Effector CD4-positive, alpha-beta T cell (primary cell): Measurements from ENCODE around the gene CBFA2T3.

Experiments
- DNase-seq: peaks from one replicate; pipeline ENCODE4 v3.0.0-alpha.2; 2020

Gene CBFA2T3

DNA sequence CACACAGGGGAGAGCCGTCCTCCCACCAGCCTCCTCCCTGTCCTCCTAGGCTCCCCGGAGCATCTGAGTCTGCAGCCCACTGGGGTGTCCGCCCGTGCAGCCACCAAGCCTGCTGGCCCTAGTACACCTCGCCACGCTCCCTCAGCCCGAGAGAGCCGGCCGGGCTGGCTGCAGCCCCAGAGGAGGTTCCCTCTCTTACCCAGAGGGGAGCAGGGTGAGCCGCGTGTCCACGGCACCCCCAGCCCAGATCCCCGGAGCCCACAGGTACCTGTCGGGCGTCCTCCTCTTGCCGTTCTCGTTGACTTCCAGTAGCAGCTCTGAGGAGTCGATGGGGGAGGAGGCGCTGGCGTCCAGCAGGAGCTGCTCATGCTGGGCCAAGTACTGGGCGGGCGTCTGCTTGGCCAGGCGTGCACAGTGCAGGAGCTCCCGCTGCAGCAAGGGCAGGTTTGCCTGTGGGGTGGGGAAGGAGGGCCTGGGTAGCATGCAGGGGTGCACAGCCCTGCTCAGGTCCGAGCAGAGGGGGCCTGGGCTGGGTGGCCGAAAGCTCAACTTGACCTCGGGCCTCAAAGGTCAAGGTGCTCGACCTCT lies 91.2 kb downstream of the CBFA2T3 start:
- no peak for DNase-seq

DNA sequence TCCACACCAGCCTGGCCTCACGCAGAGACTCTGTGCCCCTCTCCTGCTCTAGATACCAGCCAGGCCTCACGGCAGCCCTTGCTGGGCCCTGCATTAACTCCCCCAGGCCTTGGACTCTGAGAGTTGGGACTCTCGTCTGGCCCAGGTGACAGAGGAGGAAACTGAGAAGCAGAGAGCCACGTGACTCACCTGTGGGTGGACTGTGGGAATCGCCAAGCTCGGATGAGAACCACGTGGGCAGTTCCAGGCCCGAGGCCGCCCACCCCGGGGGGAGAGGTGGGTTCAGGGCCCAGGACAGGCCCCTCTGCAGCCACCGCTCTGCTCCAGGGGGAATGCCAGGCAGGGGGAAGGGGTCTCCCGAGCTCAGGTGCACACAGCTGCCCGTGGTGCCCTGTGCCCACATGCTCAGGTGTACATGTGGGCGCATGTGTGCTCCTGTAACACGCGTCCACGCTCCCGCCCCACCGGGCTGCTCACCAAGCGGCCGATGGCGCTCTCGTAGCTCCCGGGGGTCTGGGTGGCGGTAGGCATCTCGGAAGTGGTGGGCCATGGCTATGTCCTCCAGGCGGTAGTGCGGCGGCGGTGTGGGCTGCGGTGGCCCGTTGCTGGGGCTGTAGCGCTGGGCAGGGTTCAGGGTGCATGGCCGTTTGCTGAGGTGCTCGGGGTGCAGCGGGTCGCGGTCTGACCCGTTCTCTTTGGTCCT lies 92.3 kb downstream of the CBFA2T3 start:
- no peak for DNase-seq

DNA sequence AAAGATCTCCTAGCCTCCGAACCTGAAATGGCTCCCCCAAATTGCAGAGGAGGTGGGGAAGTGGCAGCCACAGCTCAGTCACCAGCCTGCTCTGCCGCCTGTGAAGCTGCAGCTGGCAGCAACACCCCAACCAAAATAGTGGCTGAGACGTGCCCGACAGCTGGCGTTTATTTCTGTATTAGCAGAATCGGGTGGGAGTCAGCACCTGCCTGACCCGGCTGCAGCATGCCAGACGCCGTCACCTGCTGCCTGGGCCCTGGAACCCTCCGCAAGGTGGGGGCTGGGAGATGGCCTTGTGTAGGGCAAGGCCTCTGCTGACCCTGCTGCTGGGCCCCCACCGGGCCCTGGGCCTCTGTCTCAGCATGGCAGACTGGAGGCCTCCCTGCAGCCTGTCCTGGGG lies 93.1 kb downstream of the CBFA2T3 start:
- DNase-seq, result no peak

DNA sequence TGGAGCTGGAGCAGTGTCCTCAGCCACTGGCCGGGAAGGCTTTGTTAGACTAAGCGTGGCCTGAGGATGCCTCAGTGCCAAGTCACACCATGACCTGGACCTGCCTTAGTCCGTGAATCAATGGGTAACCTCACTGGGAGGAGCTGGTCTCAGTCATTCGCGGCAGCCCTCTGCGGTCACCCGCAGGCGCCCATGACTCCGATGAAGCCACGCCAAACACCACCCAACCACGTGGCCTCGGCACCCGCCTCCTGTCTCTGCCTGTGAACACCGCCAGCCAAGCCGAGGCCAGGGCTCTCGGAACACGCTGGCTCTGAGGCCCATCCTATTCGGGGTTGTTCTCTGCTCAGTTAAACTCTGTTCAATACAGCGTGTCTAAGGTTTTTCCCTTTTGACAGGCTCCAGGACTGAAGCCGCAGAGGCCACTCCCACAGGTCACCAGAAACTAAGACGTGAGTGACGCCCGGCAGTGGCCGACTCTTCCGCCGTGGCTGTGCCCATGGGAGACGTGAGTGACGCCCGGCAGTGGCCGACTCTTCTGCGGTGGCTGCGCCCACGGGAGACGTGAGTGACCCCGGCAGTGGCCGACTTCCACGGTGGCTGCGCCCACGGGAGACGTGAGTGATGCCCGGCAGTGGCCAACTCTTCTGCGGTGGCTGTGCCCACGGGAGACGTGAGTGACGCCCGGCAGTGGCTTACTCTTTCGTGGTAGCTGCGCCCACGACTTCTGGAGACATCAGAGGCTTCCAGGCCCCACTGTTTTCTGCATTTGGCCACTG lies 93.7 kb downstream of the CBFA2T3 start:
- DNase-seq, result no peak

DNA sequence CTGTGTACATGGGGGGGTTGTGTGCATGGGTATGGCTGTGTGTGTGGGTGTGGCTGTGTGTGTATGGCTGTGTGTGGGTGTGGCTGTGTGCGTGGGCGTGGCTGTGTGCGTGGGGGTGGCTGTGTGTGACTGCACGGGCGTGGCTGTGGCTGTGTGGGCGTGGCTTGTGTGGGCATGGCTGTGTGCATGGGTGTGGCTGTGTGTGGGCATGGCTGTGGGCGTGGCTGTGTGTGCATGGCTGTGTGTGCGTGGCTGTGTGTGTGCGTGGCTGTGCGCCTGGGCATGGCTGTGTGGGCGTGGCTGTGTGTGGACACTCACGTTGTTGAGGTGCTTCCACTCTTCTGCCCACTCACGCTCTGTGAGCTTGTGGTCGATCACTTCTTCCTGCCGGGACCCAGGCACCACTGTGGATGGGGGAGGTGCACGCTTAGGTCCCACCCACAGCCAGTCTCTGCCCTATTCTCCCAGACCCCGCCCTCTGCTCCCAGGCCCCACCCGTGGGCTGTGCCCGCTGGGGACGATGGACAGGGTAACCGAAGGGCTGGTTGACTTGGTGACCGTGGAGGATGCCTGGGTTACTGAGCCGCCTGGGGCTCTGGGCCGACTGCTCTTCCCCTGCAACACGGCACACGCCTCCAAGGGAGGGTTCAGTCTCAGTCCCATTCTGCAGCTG lies 94.5 kb downstream of the CBFA2T3 start:
- no peak for DNase-seq

DNA sequence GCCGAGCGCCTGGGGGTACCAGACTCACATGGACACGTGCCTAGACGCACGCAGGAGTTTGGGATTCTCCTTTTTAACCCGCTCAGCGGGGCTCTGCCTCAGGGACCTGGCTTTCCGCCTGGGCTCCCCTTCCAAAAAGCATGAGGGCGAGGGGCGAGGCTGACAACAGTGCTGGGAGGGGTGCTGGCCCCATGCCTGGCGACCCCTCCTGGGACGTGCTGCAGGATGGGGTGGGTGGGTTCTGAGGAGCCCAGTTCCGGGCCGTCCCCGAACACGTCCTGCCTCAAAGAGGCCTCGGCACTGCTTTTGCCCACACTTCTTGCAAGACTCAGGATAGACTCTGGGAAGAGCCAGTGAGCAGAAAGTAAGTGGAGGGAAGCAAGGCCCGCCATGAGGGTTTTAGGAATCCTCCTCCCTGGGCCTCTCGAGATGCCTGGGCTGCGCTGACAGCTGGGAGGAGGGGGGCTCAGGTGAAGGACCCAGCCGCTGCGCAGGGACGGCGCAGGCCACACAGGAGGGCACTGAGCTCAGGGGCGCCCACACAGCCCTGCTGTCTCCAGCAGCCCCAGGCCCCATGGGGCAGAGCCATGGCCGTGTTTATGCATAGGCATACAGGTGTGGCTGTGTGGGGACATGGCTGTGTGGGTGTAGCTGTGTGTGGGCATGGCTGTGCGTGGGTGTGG lies 95.2 kb downstream of the CBFA2T3 start:
- DNase-seq, result no peak

- DNase-seq, result no peak
Observed at GRCh38 chr16:88881007-88881615, 95.9 kb downstream of the CBFA2T3 start.

DNA sequence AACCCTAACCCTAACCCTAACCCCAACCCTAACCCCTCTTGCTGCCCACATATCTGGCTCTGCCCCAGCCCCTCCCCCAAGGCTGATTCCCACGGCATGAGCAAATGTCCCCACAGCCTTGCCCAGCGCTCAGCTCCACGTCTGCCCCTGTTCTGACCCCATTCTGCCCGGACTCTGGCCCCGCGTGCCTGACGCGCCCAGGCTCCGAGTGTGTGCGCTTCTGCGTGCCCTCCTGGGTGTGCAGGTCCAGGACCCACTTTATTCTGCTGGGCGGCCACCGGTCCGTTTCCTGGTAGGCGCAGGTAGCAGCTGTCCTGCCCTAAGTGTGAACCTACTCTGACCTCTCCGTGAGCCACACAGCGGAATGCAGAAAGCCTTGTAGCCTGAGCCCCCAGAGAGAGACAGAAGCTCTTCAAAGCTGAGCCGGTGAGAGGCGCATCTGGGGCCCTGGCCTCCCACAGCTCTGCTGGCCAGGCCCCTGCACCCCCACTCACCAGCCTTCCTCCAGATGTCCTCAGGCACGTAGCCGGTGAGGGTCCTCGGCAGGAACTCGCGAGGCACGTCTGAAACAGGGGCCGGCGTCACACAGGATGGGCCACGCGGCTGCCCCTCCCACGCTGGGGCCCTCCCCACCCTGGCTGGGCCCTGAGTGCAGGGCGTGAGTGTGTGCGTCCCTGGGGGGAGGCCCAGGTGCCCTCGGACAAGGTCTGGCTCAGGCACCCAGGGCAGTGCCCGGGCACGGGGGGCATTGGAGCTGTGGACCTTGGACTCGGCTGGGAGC lies 96.6 kb downstream of the CBFA2T3 start:
- DNase-seq, result no peak

GRCh38 chr16:88879788-88880055 lies 97.3 kb downstream of the CBFA2T3 start:
- no peak for DNase-seq

GRCh38 chr16:88878967-88879787 lies 97.8 kb downstream of the CBFA2T3 start:
- no peak for DNase-seq

DNA sequence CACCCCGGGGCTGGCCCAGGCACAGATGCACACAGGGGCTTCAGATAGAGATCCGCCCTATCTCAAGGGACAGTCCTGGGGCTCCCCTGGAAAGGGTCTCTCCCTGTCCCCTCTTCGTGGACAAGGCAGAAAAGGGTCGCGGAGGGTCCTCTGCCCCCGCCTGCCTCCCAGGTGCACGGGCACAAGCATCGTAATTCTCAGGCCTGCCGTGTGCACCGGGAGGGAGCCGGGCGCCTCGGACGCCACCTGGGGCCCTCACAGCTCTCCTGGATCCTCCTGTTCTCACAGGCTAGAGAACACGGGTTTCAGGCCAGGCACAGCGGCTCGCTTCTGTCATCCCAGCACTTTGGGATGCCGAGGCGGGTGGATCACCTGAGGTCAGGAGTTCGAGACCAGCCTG lies 98.7 kb downstream of the CBFA2T3 start:
- DNase-seq, result no peak

DNA sequence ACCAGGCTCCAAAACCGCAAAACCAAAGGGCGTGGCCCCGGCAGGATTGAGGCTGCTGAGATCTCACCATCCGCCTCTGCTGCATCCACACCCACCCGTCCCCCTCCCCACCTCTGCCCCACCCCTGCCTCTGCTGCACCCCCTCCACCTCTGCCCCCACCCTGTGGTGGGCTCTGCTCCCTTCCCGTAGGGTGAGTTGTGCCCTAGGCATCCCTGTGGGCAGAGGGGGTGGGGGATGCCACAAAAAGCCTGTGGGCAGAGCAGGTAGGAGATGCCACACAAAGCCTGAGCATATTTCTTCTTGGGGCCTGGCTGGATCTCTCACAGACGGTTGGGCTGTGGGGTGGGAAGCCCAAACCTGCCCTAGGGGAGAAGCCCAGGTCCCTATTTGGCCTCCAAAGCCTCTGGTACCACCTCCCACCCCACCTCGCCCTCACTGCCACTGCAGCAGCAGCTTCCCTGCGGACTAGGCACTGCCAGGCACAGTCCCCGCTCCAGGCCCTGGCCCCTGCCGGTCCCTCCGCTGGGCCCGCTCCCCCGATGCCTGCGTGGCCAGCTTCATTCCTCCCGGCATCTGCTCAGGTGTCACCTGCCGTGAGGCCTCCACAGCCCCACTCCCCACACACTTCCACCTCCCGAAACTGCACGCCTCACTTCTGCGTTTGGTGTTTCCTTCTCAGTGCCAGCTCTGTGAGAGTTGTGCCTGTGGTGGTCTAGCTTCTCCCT lies 99.3 kb downstream of the CBFA2T3 start:
- DNase-seq, result no peak

- no peak for DNase-seq
Observed at GRCh38 chr16:88876942-88877526, 100.0 kb downstream of the CBFA2T3 start.

DNA sequence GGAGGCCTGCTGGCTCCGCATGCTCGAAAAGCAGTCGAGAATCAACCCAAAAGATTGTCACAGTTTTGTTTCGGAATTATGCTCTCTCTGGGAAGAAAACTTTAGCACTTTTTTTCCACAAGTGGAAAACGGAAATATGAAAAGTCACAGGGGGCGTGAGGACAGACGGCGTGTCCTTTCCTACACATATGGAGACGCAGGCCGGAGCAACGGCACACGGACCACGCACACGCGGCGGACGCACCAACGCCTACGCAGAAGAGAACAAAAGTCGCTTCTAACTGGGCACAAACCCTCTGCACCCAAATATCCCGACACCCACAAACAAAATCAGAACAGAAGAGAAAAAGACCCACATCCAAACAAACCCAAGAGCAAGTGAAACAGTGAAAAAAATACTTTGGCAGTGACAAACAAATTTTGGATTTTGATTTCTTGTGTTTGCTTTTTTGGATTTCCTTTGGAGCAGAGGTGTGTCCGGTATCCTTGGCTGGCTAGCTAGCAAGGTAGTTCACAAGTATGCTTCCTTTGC lies 101.2 kb downstream of the CBFA2T3 start:
- no peak for DNase-seq

- DNase-seq, result no peak
Observed at GRCh38 chr16:88874938-88875599, 101.9 kb downstream of the CBFA2T3 start.

- no peak for DNase-seq
Observed at GRCh38 chr16:88872650-88873331, 104.2 kb downstream of the CBFA2T3 start.

- no peak for DNase-seq
Observed at GRCh38 chr16:88871730-88872416, 105.1 kb downstream of the CBFA2T3 start.

- DNase-seq, result no peak
Observed at GRCh38 chr16:88871349-88871702, 105.7 kb downstream of the CBFA2T3 start.
